GM18867 (cell line): ENCODE data around the gene SLC12A7.

Experiments
- ATAC-seq: cut with Tn5 transposase; IDR thresholded peaks from one replicate; pipeline ENCODE4 v1.9.1; 2021; ENCODE audit warnings: mild to moderate bottlenecking, moderate library complexity; ENCODE audit not compliant: unreplicated experiment

SLC12A7 gene

GRCh38 chr5:1054018-1054798, 57.7 kb downstream of the SLC12A7 start:
- ATAC-seq = no peak

- ATAC-seq = no peak
Measured at GRCh38 chr5:1053391-1054017, 58.4 kb downstream of the SLC12A7 start.

- no peak for ATAC-seq
Measured at GRCh38 chr5:1052641-1053390, 59.0 kb downstream of the SLC12A7 start.

GRCh38 chr5:1052076-1052475, 59.8 kb downstream of the SLC12A7 start:
- no peak for ATAC-seq

- no peak for ATAC-seq
Measured at GRCh38 chr5:1051366-1051720, 60.5 kb downstream of the SLC12A7 start.

GRCh38 chr5:1050423-1051365, 61.2 kb downstream of the SLC12A7 start:
- no peak for ATAC-seq

GRCh38 chr5:1048861-1049838, 62.7 kb downstream of the SLC12A7 start:
- ATAC-seq = no peak

GRCh38 chr5:1048162-1048721, 63.6 kb downstream of the SLC12A7 start:
- ATAC-seq = no peak

GRCh38 chr5:1047332-1047965, 64.4 kb downstream of the SLC12A7 start:
- no peak for ATAC-seq

- no peak for ATAC-seq
Measured at GRCh38 chr5:1045960-1046560, 65.8 kb downstream of the SLC12A7 start.

- ATAC-seq = no peak
Measured at GRCh38 chr5:1044117-1044516, 67.7 kb downstream of the SLC12A7 start.

GRCh38 chr5:1043327-1043726, 68.5 kb downstream of the SLC12A7 start:
- ATAC-seq = no peak

GRCh38 chr5:1042626-1043025, 69.2 kb downstream of the SLC12A7 start:
- no peak for ATAC-seq

GRCh38 chr5:1041225-1042143, 70.4 kb downstream of the SLC12A7 start:
- ATAC-seq = no peak

- no peak for ATAC-seq
Measured at GRCh38 chr5:1040571-1040970, 71.3 kb downstream of the SLC12A7 start.

- ATAC-seq = no peak
Measured at GRCh38 chr5:1039706-1040260, 72.1 kb downstream of the SLC12A7 start.

- no peak for ATAC-seq
Measured at GRCh38 chr5:1039210-1039548, 72.7 kb downstream of the SLC12A7 start.
